Muscle layer of colon (tissue), 2 donors: ENCODE data around the gene COL4A1.

Experiments used
- H3K27ac ChIP-seq: one replicate; pipeline ENCODE4 v1.7.0; 2013; ENCODE audit warnings: low read depth, mild to moderate bottlenecking, low read length, moderate library complexity
- H3K27me3 ChIP-seq, 2 donors: one replicate each; pipeline ENCODE4 v1.7.0; 2013; ENCODE audit warnings: low read length in 2 of 2, mild to moderate bottlenecking in 2 of 2; ENCODE audit not compliant: insufficient read depth in 2 of 2, control insufficient read depth in 1 of 2
- H3K36me3 ChIP-seq: one replicate; pipeline ENCODE4 v1.7.0; 2013; ENCODE audit warnings: mild to moderate bottlenecking, low read length; ENCODE audit not compliant: insufficient read depth
- H3K4me1 ChIP-seq: one replicate; pipeline ENCODE4 v1.7.0; 2013; ENCODE audit warnings: mild to moderate bottlenecking, low read length; ENCODE audit not compliant: insufficient read depth
- H3K4me3 ChIP-seq, 2 donors: one replicate each; pipeline ENCODE4 v1.7.0; 2013; ENCODE audit warnings: low read length in 2 of 2, low read depth in 1 of 2, mild to moderate bottlenecking in 1 of 2, moderate library complexity in 1 of 2
- H3K9ac ChIP-seq: one replicate; pipeline ENCODE4 v1.7.0; 2013; ENCODE audit warnings: low read length
- H3K9me3 ChIP-seq: one replicate; pipeline ENCODE4 v1.7.0; 2013; ENCODE audit warnings: mild to moderate bottlenecking, low read length
- donor health status: abdominal sarcoma.
- donor health status: Adenocarcinoma of cecum.

The COL4A1 gene

GRCh38 chr13:110216398-110217041 is 90.4 kb downstream of the COL4A1 start:
- no peak overlapping the region for H3K4me3 ChIP-seq
- H3K9me3 ChIP-seq: no peaks in the 10 kb centered on the region
- H3K36me3 ChIP-seq: peaks cover 22% of the 10 kb centered on the region
- H3K27ac ChIP-seq: peak overlapping the region; percentile 41
- H3K4me1 ChIP-seq: peaks cover 65% of the 10 kb centered on the region
- H3K27me3 ChIP-seq: no peaks in the 10 kb centered on the region
- peak overlapping the region; percentile 1 for H3K9ac ChIP-seq

DNA sequence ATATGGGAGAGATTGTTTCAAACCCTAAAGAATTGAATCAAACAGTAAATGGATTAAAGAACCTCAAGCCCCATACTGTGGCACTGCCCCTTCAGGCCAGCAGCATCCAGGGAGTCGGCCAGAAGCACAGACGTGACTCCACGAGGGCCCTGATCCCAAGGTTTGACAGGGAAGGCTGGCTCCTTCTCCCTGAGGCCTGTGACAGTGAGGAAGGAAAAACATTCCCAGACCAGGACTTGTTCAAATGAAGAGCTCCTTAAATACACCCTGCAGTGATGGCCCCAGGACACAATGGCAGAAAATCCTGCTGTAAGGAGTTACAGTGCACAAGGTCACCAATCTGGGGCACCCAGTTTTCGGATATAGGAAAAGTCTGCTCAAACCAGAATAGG is 91.0 kb downstream of the COL4A1 start:
- H3K27ac ChIP-seq: peak overlapping the region; percentile 41

DNA sequence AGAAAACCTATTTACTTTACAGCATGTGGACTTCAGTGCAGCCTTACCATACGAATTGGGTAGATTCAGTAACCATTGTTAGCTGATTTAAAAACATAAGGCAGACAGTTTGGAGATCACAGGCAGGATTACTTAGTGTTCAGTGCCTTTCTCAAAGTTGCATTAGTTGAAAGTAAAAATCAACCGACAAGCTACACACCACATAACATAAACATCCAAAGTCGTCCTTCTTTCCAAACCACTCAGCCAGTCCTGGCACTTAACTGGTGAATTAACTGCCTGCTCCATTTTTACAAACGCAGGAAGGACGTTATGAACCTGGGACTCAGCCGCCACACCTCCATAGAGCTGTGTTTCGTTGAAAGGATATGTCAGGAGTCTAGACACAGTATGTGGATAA is 91.4 kb downstream of the COL4A1 start:
- Histone ChIP-seq H3K27me3 (no peaks in the 10 kb centered on the region), H3K9me3 (no peaks in the 10 kb centered on the region), H3K27ac (peak overlapping the region; percentile 41), H3K36me3 (peaks cover 30% of the 10 kb centered on the region), H3K4me3 (no peak overlapping the region), H3K4me1 (peaks cover 56% of the 10 kb centered on the region), H3K9ac (peak overlapping the region; percentile 1)

More for the DNA sequence above, 91.0 kb downstream of the COL4A1 start:
- Histone ChIP-seq H3K4me3 (no peak overlapping the region), H3K4me1 (peaks cover 60% of the 10 kb centered on the region), H3K36me3 (peaks cover 26% of the 10 kb centered on the region), H3K9me3 (no peaks in the 10 kb centered on the region), H3K9ac (peak overlapping the region; percentile 1), H3K27me3 (no peaks in the 10 kb centered on the region)

DNA sequence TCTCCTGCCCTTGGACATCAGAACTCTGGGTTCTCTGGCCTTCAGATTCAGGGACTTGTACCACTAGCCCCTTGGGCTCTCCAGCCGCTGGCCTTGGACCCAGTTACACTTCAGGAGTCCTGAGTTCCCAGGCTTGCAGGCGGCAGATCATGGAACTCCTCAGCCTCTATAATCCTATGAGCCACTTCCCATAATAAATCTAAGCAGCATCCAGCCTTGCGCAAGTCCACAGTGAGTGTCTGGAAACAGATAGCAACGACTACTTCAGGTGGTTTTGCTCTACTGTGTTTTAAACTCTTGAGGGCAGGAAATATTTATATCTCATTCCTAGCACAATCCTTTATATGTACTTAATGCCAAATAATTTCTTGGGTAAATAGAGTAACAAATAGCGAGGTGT is 92.3 kb downstream of the COL4A1 start:
- no peak overlapping the region for H3K27ac ChIP-seq
- H3K4me3 ChIP-seq: no peak overlapping the region
- H3K36me3 ChIP-seq: peaks cover 39% of the 10 kb centered on the region
- peaks cover 51% of the 10 kb centered on the region for H3K4me1 ChIP-seq
- no peak overlapping the region for H3K9ac ChIP-seq
- no peaks in the 10 kb centered on the region for H3K27me3 ChIP-seq
- H3K9me3 ChIP-seq: no peaks in the 10 kb centered on the region

DNA sequence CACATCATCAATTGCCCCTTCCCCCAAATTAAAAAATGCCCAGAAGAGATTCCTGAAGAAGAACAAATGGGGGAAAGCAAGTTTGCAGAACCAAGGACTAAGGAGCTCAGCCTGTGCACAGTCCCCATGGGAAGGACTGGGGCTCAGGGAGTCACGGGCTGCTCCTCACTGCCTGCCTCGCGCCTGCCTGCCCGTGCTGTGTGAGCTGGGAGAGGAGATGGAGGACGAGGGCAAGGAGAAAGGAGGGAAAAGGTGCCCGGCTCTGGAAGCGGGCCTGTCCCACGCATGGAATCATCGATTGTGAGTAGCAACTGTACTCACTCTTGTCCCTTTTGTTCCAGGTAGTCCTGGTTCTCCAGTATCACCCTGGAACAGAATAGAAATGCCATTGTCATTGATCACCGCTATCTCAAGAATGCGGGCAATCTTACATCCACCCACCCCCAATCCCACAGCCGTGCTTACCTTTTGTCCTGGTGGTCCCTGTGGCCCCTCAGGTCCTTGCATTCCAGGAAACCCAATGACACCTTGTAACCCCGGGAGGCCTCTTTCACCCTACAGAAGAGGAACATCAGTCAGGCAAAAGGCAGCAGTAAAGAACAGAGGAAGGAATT is 93.4 kb downstream of the COL4A1 start:
- no peak overlapping the region for H3K9ac ChIP-seq
- no peak overlapping the region for H3K27ac ChIP-seq
- no peaks in the 10 kb centered on the region for H3K9me3 ChIP-seq
- peaks cover 44% of the 10 kb centered on the region for H3K4me1 ChIP-seq
- H3K36me3 ChIP-seq: peaks cover 48% of the 10 kb centered on the region
- no peaks in the 10 kb centered on the region for H3K27me3 ChIP-seq
- H3K4me3 ChIP-seq: no peak overlapping the region

DNA sequence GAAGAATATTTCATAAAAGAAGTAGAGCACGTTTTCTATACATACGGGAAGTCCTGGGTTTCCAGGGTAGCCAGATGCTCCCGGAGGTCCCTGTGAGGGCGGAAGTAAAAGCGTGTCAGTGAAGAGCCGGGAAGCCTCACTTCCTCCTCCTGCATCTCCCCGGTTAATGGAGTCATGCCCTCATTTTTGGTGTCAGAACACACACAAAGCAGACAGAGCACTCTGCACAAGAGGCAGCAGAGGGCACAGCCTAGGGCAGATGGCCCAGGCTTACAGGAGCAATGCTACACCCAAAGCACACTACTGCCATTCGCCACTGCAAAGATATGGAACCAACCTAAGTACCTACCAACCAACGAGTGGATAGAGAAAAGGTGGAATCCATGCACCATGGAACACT is 94.4 kb downstream of the COL4A1 start:
- H3K36me3 ChIP-seq: peaks cover 59% of the 10 kb centered on the region
- peaks cover 35% of the 10 kb centered on the region for H3K4me1 ChIP-seq
- H3K4me3 ChIP-seq: no peak overlapping the region
- no peak overlapping the region for H3K9ac ChIP-seq
- no peak overlapping the region for H3K27ac ChIP-seq
- H3K9me3 ChIP-seq: no peaks in the 10 kb centered on the region
- no peaks in the 10 kb centered on the region for H3K27me3 ChIP-seq

DNA sequence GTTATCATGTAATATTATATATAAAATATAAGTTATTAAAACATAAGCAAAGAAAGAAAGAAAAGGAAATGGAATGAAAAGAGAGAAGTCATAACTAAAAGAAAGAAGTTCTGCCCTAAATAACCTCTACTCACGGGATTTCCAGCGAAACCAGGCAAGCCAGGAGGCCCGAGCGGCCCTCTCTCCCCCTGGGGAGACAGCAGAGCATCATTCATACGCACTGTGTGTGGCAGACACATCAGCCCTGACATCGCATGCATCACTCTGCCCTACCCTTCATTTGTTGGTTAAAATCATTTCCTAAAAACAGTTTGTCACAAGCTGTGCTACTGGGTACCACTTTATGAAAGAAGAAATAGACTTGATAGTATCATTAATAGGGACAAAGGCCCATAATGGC is 95.2 kb downstream of the COL4A1 start:
- peaks cover 65% of the 10 kb centered on the region for H3K36me3 ChIP-seq
- H3K9me3 ChIP-seq: no peaks in the 10 kb centered on the region
- no peaks in the 10 kb centered on the region for H3K27me3 ChIP-seq
- H3K4me1 ChIP-seq: peaks cover 27% of the 10 kb centered on the region
- no peak overlapping the region for H3K9ac ChIP-seq
- H3K4me3 ChIP-seq: no peak overlapping the region
- no peak overlapping the region for H3K27ac ChIP-seq

GRCh38 chr13:110211046-110211445 is 95.9 kb downstream of the COL4A1 start:
- peaks cover 72% of the 10 kb centered on the region for H3K36me3 ChIP-seq
- no peak overlapping the region for H3K27ac ChIP-seq
- H3K27me3 ChIP-seq: no peaks in the 10 kb centered on the region

DNA sequence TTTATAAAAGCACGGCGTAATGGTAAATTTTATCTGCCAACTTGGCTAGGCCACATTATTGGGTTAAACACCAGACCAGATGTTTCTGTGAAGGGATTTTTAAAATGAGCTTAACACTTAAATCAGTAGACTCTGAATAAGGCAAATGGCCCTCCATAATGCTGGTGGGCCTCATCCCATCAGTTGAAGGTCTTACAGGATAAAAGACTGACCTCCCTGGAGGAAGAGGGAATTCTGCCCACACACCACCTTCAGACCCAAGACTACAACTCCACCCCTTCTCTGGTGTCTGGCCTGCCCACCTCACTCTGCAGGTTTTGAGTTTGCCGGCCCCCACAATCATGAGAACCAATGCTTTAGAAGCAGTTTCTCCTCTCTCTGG is 96.4 kb downstream of the COL4A1 start:
- Histone ChIP-seq H3K9ac (no peak overlapping the region), H3K4me1 (peaks cover 15% of the 10 kb centered on the region), H3K27ac (no peak overlapping the region), H3K9me3 (no peaks in the 10 kb centered on the region), H3K36me3 (peaks cover 75% of the 10 kb centered on the region), H3K27me3 (no peaks in the 10 kb centered on the region), H3K4me3 (no peak overlapping the region)

More at GRCh38 chr13:110211046-110211445, 95.9 kb downstream of the COL4A1 start:
- Histone ChIP-seq H3K9me3 (no peaks in the 10 kb centered on the region), H3K4me1 (peaks cover 20% of the 10 kb centered on the region), H3K9ac (no peak overlapping the region), H3K4me3 (no peak overlapping the region)

- Histone ChIP-seq H3K27ac (no peak overlapping the region), H3K4me1 (peaks cover 11% of the 10 kb centered on the region), H3K9me3 (no peaks in the 10 kb centered on the region), H3K9ac (no peak overlapping the region), H3K27me3 (no peaks in the 10 kb centered on the region), H3K4me3 (no peak overlapping the region), H3K36me3 (peaks cover 79% of the 10 kb centered on the region)
Observed at GRCh38 chr13:110209950-110210603, 96.9 kb downstream of the COL4A1 start.

GRCh38 chr13:110208116-110208515 is 98.8 kb downstream of the COL4A1 start:
- Histone ChIP-seq H3K9me3 (no peaks in the 10 kb centered on the region), H3K4me3 (no peak overlapping the region), H3K27ac (no peak overlapping the region), H3K9ac (no peak overlapping the region), H3K27me3 (no peaks in the 10 kb centered on the region), H3K4me1 (no peaks in the 10 kb centered on the region), H3K36me3 (peaks cover 81% of the 10 kb centered on the region)
